OCI-LY1 (cell line): ENCODE data around the gene DCUN1D5.

ENCODE experiments used
- CTCF ChIP-seq: fragments of 200-600 bp; sonication (generic), shearing (Covaris generic); IDR thresholded peaks from 2 replicates; pipeline ENCODE4 v1.5.1; 2017; ENCODE audit warnings: mild to moderate bottlenecking, antibody characterized with exemption, low read length, moderate library complexity, mixed read lengths
- EZH2 ChIP-seq: fragments of 200-600 bp; sonication (generic), shearing (Covaris generic); IDR thresholded peaks from 2 replicates; pipeline ENCODE4 v1.8.0; 2017; ENCODE audit warnings: borderline replicate concordance, mixed run types, mild to moderate bottlenecking, antibody characterized with exemption, low read length, moderate library complexity, mixed read lengths

GRCh38 chr11:103086461-103086860 lies 5.5 kb downstream of the DCUN1D5 start:
- TF ChIP-seq CTCF (no peak), EZH2 (no peak)
